Common myeloid progenitor, CD34-positive (primary cell): ENCODE data around the gene ST7.

ENCODE experiments used
- CTCF ChIA-PET: fragments of 350-600 bp; sonication (Branson Sonifier 250); formaldehyde crosslinking; loops from one replicate; lab custom pipeline; 2021; ENCODE audit warnings: antibody characterized with exemption; lab: Charles Lee
- POLR2A ChIA-PET: fragments of 350-600 bp; sonication (Branson Sonifier 250); formaldehyde crosslinking; loops from one replicate; lab custom pipeline; 2021; ENCODE audit warnings: antibody characterized with exemption; lab: Charles Lee
- DNase-seq, 3 donors: peaks; one replicate each; pipeline versions ENCODE4 v3.0.0 to v3.0.0-alpha.2; 2013
- H3K27ac ChIP-seq, 2 experiments: 1 replicate in 1 of 2; 2 replicates in 1 of 2; pipeline ENCODE4 v1.7.0; 2013; ENCODE audit warnings: inconsistent platforms in 2 of 2, low read length in 2 of 2, mild to moderate bottlenecking in 2 of 2, low read depth in 1 of 2, moderate library complexity in 1 of 2; ENCODE audit not compliant: severe bottlenecking in 2 of 2, insufficient read depth in 1 of 2, poor library complexity in 1 of 2
- H3K27me3 ChIP-seq, 5 experiments: replicated peaks in 2 of 5; 1 replicate in 3 of 5; 2 replicates in 2 of 5; pipeline versions ENCODE4 v1.6.1 to v1.7.0; 2013; ENCODE audit warnings: low read length in 4 of 5, mild to moderate bottlenecking in 2 of 5, moderate library complexity in 2 of 5, inconsistent platforms in 1 of 5; ENCODE audit not compliant: insufficient read depth in 5 of 5, control insufficient read depth in 4 of 5
- H3K36me3 ChIP-seq, 4 experiments: 1 replicate in 2 of 4; 2 replicates in 2 of 4; pipeline versions ENCODE4 v1.6.1 to v1.7.0; 2013; ENCODE audit warnings: low read length in 3 of 4, control low read depth in 1 of 4, mild to moderate bottlenecking in 1 of 4; ENCODE audit not compliant: control insufficient read depth in 4 of 4, insufficient read depth in 4 of 4
- H3K4me1 ChIP-seq, 4 experiments: 1 replicate in 3 of 4; 2 replicates in 1 of 4; pipeline versions ENCODE4 v1.6.1 to v1.7.1; 2013; ENCODE audit warnings: low read length in 3 of 4, mild to moderate bottlenecking in 3 of 4, control low read depth in 1 of 4, inconsistent platforms in 1 of 4, moderate library complexity in 1 of 4; ENCODE audit not compliant: control insufficient read depth in 4 of 4, insufficient read depth in 4 of 4; ENCODE audit errors: control extremely low read depth in 1 of 4
- H3K4me3 ChIP-seq, 7 experiments: 1 replicate in 4 of 7; 2 replicates in 3 of 7; pipeline versions ENCODE4 v1.5.1 to v1.7.0; 2013; ENCODE audit warnings: mild to moderate bottlenecking in 7 of 7, low read length in 6 of 7, moderate library complexity in 6 of 7, inconsistent platforms in 2 of 7, low read depth in 2 of 7, control low read depth in 1 of 7; ENCODE audit not compliant: insufficient read depth in 4 of 7, control insufficient read depth in 1 of 7; ENCODE audit errors: extremely low read depth in 1 of 7
- H3K9me3 ChIP-seq, 5 experiments: 1 replicate in 4 of 5; 2 replicates in 1 of 5; pipeline versions ENCODE4 v1.6.1 to v1.7.1; 2013; ENCODE audit warnings: low read length in 4 of 5, mild to moderate bottlenecking in 2 of 5, inconsistent platforms in 1 of 5, low read depth in 1 of 5, moderate library complexity in 1 of 5; ENCODE audit not compliant: control insufficient read depth in 4 of 5, insufficient read depth in 2 of 5; ENCODE audit errors: control extremely low read depth in 1 of 5
- WGBS: methylation state at CpG from one replicate; pipeline ENCODE4 v1.1.5; 2013; ENCODE audit not compliant: insufficient coverage; 5-methylcytosine and 5-hydroxymethylcytosine counted together

Gene ST7

DNA sequence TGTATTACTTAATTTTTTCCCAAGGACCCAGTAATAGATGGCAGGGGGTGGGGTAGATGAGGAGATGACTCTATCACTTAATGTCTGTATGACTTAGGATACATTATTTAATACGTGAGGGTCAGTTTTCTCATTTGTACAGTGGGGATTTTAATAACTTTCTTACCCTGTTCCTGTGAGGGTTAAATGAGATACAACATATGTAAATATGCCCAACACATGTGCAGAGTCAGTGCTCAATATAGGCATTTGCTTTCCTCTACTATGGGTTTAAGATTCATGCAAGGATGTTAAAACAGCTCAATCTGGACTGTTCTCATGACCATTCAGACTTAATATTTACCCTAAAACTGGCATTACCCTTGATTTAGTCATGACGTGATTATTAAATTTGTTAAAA lies 31.2 kb downstream of the ST7 start:
- no peak for DNase-seq
- Histone ChIP-seq H3K27ac (no peak overlapping the region), H3K4me1 (no peaks in the 10 kb centered on the region), H3K9me3 (no peaks in the 10 kb centered on the region), H3K4me3 (no peak overlapping the region), H3K36me3 (no peaks in the 10 kb centered on the region), H3K27me3 (no peaks in the 10 kb centered on the region)
- no CpG with 5 or more reads among the region's 2 CpGs for WGBS
- ChIA-PET CTCF (interaction anchor here (0.7 to 13.0 kb wide), 17 partner anchors 8 to 152 kb away, joined by 3 to 278 read pairs (median 7); no protein-coding TSS in a partner anchor), POLR2A (no interaction called here)

DNA sequence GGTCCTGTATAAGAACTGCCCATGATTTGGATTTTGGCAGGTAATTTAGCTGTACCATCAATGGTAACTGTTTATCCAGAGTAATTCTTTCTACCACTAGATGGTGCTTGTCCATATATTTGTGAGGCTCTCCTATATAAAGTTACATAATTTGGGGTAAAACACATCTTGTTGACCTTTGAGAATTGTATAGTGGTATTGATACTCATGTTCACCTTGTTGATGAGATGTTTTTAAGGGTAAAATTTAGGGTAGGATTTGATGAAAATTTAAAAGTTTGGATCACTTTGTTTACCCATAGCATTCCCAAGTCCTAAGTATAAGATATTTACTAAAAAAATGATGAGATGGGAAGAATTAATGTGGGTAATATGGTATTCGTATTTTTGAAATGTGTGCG lies 31.6 kb downstream of the ST7 start:
- H3K4me1 ChIP-seq: no peaks in the 10 kb centered on the region
- no CpG with 5 or more reads among the region's 2 CpGs for whole genome bisulfite sequencing
- no peak overlapping the region for H3K27ac ChIP-seq
- no peak overlapping the region for H3K4me3 ChIP-seq
- CTCF ChIA-PET: interaction anchor here (0.7 to 13.0 kb wide), 22 partner anchors 9 to 151 kb away, joined by 3 to 278 read pairs (median 6); no protein-coding TSS in a partner anchor
- no peaks in the 10 kb centered on the region for H3K9me3 ChIP-seq
- peak; percentile 43 to 58 (median 56) for DNase-seq
- POLR2A ChIA-PET: no interaction called here
- H3K27me3 ChIP-seq: no peaks in the 10 kb centered on the region
- no peaks in the 10 kb centered on the region for H3K36me3 ChIP-seq

- ChIA-PET CTCF (interaction anchor here (0.9 to 13.0 kb wide), 24 partner anchors 9 to 150 kb away, joined by 3 to 278 read pairs (median 6); no protein-coding TSS in a partner anchor), POLR2A (no interaction called here)
- no peaks in the 10 kb centered on the region for H3K9me3 ChIP-seq
- no CpG with 5 or more reads among the region's 5 CpGs for WGBS
- H3K27me3 ChIP-seq: no peaks in the 10 kb centered on the region
- no peaks in the 10 kb centered on the region for H3K36me3 ChIP-seq
- H3K4me3 ChIP-seq: no peak overlapping the region
- H3K27ac ChIP-seq: no peak overlapping the region
- no peaks in the 10 kb centered on the region for H3K4me1 ChIP-seq
- no peak for DNase-seq
Observed at GRCh38 chr7:116985575-116985974, 32.3 kb downstream of the ST7 start.

DNA sequence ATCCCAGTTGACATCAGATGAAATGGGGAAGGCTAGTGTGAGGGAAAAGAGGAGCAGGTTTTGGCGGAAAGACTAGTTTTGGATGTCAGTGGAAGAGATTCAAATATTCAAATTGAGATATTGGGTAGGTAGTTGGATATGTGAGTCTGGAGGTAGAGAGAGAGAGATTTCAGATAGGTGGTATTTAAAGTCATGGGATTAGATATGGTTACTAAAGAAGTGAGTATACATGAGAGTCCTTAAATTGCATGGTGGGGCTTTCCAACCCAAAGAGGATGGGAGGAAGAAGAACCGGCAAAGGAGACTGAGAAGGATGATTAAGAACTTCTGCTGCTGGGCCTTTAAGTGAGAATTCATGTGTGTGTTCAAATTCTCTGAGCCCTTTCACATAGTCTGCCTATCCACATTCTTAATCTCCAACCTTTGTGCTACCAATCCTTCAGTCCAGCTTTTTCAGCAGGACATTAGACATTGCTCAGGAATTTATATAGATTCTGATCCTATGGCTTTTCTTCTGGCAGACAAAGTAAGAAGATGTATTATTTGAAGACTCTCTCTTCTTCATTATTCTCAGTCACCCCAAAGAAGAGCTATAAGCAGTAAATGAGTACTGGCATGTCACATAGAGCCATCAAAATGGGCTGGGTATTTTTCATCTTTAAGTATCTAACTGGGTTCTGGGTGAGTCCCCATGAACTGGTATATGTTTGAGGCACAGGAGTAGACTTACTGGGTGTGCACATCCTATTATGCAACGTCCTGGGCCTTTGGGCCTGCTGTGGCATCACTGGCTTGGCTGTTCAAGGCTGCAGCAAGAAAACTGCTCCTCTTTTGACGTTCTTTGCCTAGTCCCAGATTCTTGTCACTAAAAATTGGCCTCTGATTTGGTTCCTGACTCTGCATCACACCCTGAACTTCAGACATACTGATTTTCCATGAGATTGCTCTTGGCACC lies 33.6 kb downstream of the ST7 start:
- Histone ChIP-seq H3K9me3 (peaks cover 0 to 11% (median 3%) of the 10 kb centered on the region in 5 experiments), H3K27ac (no peak overlapping the region), H3K4me3 (no peak overlapping the region), H3K4me1 (no peaks in the 10 kb centered on the region), H3K27me3 (no peaks in the 10 kb centered on the region), H3K36me3 (peaks cover 0 to 3% (median under 1%) of the 10 kb centered on the region in 4 experiments)
- 86% methylated on average over 3 of the region's 4 CpGs for whole genome bisulfite sequencing
- ChIA-PET CTCF (interaction anchor here (0.6 to 13.0 kb wide), 16 partner anchors 9 to 135 kb away, joined by 3 to 278 read pairs (median 10); no protein-coding TSS in a partner anchor), POLR2A (no interaction called here)
- no peak for DNase-seq

- Histone ChIP-seq H3K4me1 (no peaks in the 10 kb centered on the region), H3K9me3 (peaks cover 0 to 11% (median 3%) of the 10 kb centered on the region in 5 experiments), H3K36me3 (peaks cover 0 to 3% (median 1%) of the 10 kb centered on the region in 4 experiments), H3K27me3 (no peaks in the 10 kb centered on the region), H3K4me3 (no peak overlapping the region), H3K27ac (no peak overlapping the region)
- no CpG with 5 or more reads among the region's 4 CpGs for WGBS
- DNase-seq: no peak
- POLR2A ChIA-PET: interaction anchor here (0.6 kb wide), 1 partner anchor 73 kb away, joined by 3 read pairs; no protein-coding TSS in a partner anchor
- CTCF ChIA-PET: interaction anchor here (0.6 to 13.0 kb wide), 22 partner anchors 12 to 303 kb away, joined by 3 to 278 read pairs (median 5); no protein-coding TSS in a partner anchor
Observed at GRCh38 chr7:116988363-116988989, 35.2 kb downstream of the ST7 start.

GRCh38 chr7:116990056-116990455 lies 36.8 kb downstream of the ST7 start:
- Histone ChIP-seq H3K27me3 (no peaks in the 10 kb centered on the region), H3K4me3 (no peak overlapping the region), H3K27ac (no peak overlapping the region), H3K36me3 (peaks cover 0 to 3% (median 1%) of the 10 kb centered on the region in 4 experiments), H3K4me1 (no peaks in the 10 kb centered on the region), H3K9me3 (peaks cover 0 to 11% (median 3%) of the 10 kb centered on the region in 5 experiments)
- POLR2A ChIA-PET: interaction anchor here (0.7 kb wide), 1 partner anchor 19 kb away, joined by 3 read pairs; no protein-coding TSS in a partner anchor
- 100% methylated on average over 1 of the region's 5 CpGs for WGBS
- CTCF ChIA-PET: interaction anchor here (0.8 to 13.0 kb wide), 13 partner anchors 10 to 132 kb away, joined by 3 to 278 read pairs (median 4); no protein-coding TSS in a partner anchor
- DNase-seq: no peak
